CD8-positive, alpha-beta memory T cell (primary cell): ENCODE results near the gene UBE2Q2. TPM values are rescaled to one million over a fixed set of nuclear protein-coding genes. Genes with fewer than 3 reads are reported as not detected.

Source experiments
- CTCF ChIA-PET: fragments of 350-600 bp; sonication (Branson Sonifier 250); formaldehyde crosslinking; loops from one replicate; lab custom pipeline; 2021; ENCODE audit warnings: antibody characterized with exemption; lab: Charles Lee
- POLR2A ChIA-PET: fragments of 350-600 bp; sonication (Branson Sonifier 250); formaldehyde crosslinking; loops from one replicate; lab custom pipeline; 2021; ENCODE audit warnings: antibody characterized with exemption; lab: Charles Lee
- DNase-seq, 5 donors: peaks; one replicate each; pipeline versions ENCODE4 v3.0.0 to v3.0.0-alpha.2; 2020 to 2022; ENCODE audit warnings: mixed read lengths in 1 of 5
- H3K27ac ChIP-seq: one replicate; pipeline ENCODE4 v1.7.0; 2013; ENCODE audit warnings: low read depth, mild to moderate bottlenecking, low read length, moderate library complexity
- H3K27me3 ChIP-seq: 2 replicates; pipeline ENCODE4 v1.7.0; 2013; ENCODE audit warnings: low read length, mild to moderate bottlenecking; ENCODE audit not compliant: insufficient read depth, poor library complexity, severe bottlenecking
- H3K36me3 ChIP-seq: 2 replicates; pipeline ENCODE4 v1.7.0; 2013; ENCODE audit warnings: mild to moderate bottlenecking, low read length, moderate library complexity; ENCODE audit not compliant: insufficient read depth
- H3K4me1 ChIP-seq: 2 replicates; pipeline ENCODE4 v1.7.0; 2013; ENCODE audit warnings: mild to moderate bottlenecking, low read length, moderate library complexity; ENCODE audit not compliant: insufficient read depth
- H3K4me3 ChIP-seq: 2 replicates; pipeline ENCODE4 v1.7.0; 2013; ENCODE audit warnings: mild to moderate bottlenecking, low read length
- H3K9me3 ChIP-seq: 2 replicates; pipeline ENCODE4 v1.7.0; 2013; ENCODE audit warnings: mild to moderate bottlenecking, low read length
- H3K27ac Mint-ChIP-seq, 8 donors: one replicate each; pipeline ENCODE4 v1.8.0; 2020 to 2021; ENCODE audit warnings: mixed read lengths in 8 of 8, mild to moderate bottlenecking in 6 of 8, inconsistent platforms in 3 of 8, moderate library complexity in 3 of 8
- H3K27me3 Mint-ChIP-seq, 2 donors: one replicate each; pipeline ENCODE4 v1.8.0; 2020 to 2021; ENCODE audit warnings: mixed read lengths in 2 of 2, mild to moderate bottlenecking in 1 of 2, moderate library complexity in 1 of 2
- H3K36me3 Mint-ChIP-seq, 3 donors: one replicate each; pipeline ENCODE4 v1.8.0; 2020 to 2021; ENCODE audit warnings: mixed read lengths in 3 of 3, inconsistent platforms in 1 of 3, mild to moderate bottlenecking in 1 of 3
- H3K4me1 Mint-ChIP-seq, 3 donors: one replicate each; pipeline ENCODE4 v1.8.0; 2020 to 2021; ENCODE audit warnings: mixed read lengths in 3 of 3, inconsistent platforms in 1 of 3, mild to moderate bottlenecking in 1 of 3
- H3K4me3 Mint-ChIP-seq, 7 donors: one replicate each; pipeline ENCODE4 v1.8.0; 2020 to 2021; ENCODE audit warnings: mixed read lengths in 7 of 7, mild to moderate bottlenecking in 6 of 7, moderate library complexity in 4 of 7, inconsistent platforms in 2 of 7
- H3K9me3 Mint-ChIP-seq, 5 donors: one replicate each; pipeline ENCODE4 v1.8.0; 2020 to 2022; ENCODE audit warnings: mixed read lengths in 5 of 5, mild to moderate bottlenecking in 3 of 5, moderate library complexity in 2 of 5, inconsistent platforms in 1 of 5
- polyA plus RNA-seq: library from polyadenylated mRNA; unstranded; fragments of 300-500 nt; fragmentation: Illumina TruSeq; gene quantifications from one replicate; pipeline ENCODE4 v1.2.3, GENCODE V29; 2021
- total RNA-seq, 2 experiments: library from RNA; stranded (reverse); gene quantifications; one replicate each; pipeline ENCODE4 v1.2.3, GENCODE V29; 2021

The UBE2Q2 gene
- total and polyA plus RNA-seq, 3 experiments from 2014 or later = 17.5 to 38.3 (median 19.3) TPM

GRCh38 chr15:75923756-75924155 lies 80.5 kb downstream of the UBE2Q2 start:
- Histone ChIP-seq H3K27me3 (no peaks in the 10 kb centered on the region), H3K4me1 (peaks cover 17% of the 10 kb centered on the region), H3K36me3 (no peaks in the 10 kb centered on the region), H3K4me3 (no peak overlapping the region), H3K9me3 (no peaks in the 10 kb centered on the region), H3K27ac (no peak overlapping the region)
- peak overlapping the region in 4 of 7 donors; percentile 2 to 44 (median 34) for H3K4me3 Mint-ChIP-seq
- H3K9me3 Mint-ChIP-seq = no peaks in the 10 kb centered on the region
- H3K4me1 Mint-ChIP-seq = peaks cover 46 to 51% (median 48%) of the 10 kb centered on the region in 3 donors
- CTCF ChIA-PET = no interaction called here
- H3K27ac Mint-ChIP-seq = peak overlapping the region in 4 of 8 donors; percentile 1 to 28 (median 14)
- DNase-seq = peak in 1 of 5 donors; percentile 11
- POLR2A ChIA-PET = no interaction called here
- no peaks in the 10 kb centered on the region for H3K27me3 Mint-ChIP-seq
- peaks cover 4 to 65% (median 27%) of the 10 kb centered on the region in 3 donors for H3K36me3 Mint-ChIP-seq

GRCh38 chr15:75924576-75924975 lies 81.3 kb downstream of the UBE2Q2 start:
- H3K9me3 Mint-ChIP-seq = no peaks in the 10 kb centered on the region
- no peak for DNase-seq
- Histone ChIP-seq H3K9me3 (no peaks in the 10 kb centered on the region), H3K4me1 (peaks cover 17% of the 10 kb centered on the region), H3K27ac (no peak overlapping the region), H3K36me3 (no peaks in the 10 kb centered on the region), H3K4me3 (no peak overlapping the region), H3K27me3 (no peaks in the 10 kb centered on the region)
- H3K4me3 Mint-ChIP-seq = no peak overlapping the region
- H3K36me3 Mint-ChIP-seq = peaks cover 4 to 61% (median 25%) of the 10 kb centered on the region in 3 donors
- peaks cover 49 to 59% (median 49%) of the 10 kb centered on the region in 3 donors for H3K4me1 Mint-ChIP-seq
- no peak overlapping the region for H3K27ac Mint-ChIP-seq
- no peaks in the 10 kb centered on the region for H3K27me3 Mint-ChIP-seq
- POLR2A ChIA-PET = no interaction called here
- CTCF ChIA-PET = interaction anchor here (0.7 kb wide), 1 partner anchor 31 kb away, joined by 3 read pairs; no protein-coding TSS in a partner anchor

GRCh38 chr15:75925440-75925839 lies 82.2 kb downstream of the UBE2Q2 start:
- no peak overlapping the region for H3K27ac ChIP-seq
- H3K9me3 Mint-ChIP-seq = no peaks in the 10 kb centered on the region
- H3K9me3 ChIP-seq = no peaks in the 10 kb centered on the region
- DNase-seq = no peak
- peak overlapping the region in 1 of 8 donors; percentile 67 for H3K27ac Mint-ChIP-seq
- CTCF ChIA-PET = no interaction called here
- no peaks in the 10 kb centered on the region for H3K27me3 Mint-ChIP-seq
- peaks cover 4 to 62% (median 19%) of the 10 kb centered on the region in 3 donors for H3K36me3 Mint-ChIP-seq
- H3K27me3 ChIP-seq = no peaks in the 10 kb centered on the region
- POLR2A ChIA-PET = no interaction called here
- H3K4me3 Mint-ChIP-seq = no peak overlapping the region
- peaks cover 56 to 67% (median 58%) of the 10 kb centered on the region in 3 donors for H3K4me1 Mint-ChIP-seq
- no peaks in the 10 kb centered on the region for H3K36me3 ChIP-seq
- H3K4me3 ChIP-seq = no peak overlapping the region
- H3K4me1 ChIP-seq = peaks cover 17% of the 10 kb centered on the region

- ChIA-PET POLR2A (no interaction called here), CTCF (no interaction called here)
- Mint-ChIP-seq H3K4me3 (no peak overlapping the region), H3K27me3 (no peaks in the 10 kb centered on the region), H3K4me1 (peaks cover 59 to 72% (median 60%) of the 10 kb centered on the region in 3 donors), H3K27ac (peak overlapping the region in 2 of 8 donors; percentile 17 to 66), H3K36me3 (peaks cover 10 to 70% (median 29%) of the 10 kb centered on the region in 3 donors), H3K9me3 (no peaks in the 10 kb centered on the region)
- H3K9me3 ChIP-seq = no peaks in the 10 kb centered on the region
- H3K27me3 ChIP-seq = no peaks in the 10 kb centered on the region
- H3K4me3 ChIP-seq = no peak overlapping the region
- peaks cover 17% of the 10 kb centered on the region for H3K4me1 ChIP-seq
- H3K36me3 ChIP-seq = no peaks in the 10 kb centered on the region
- no peak overlapping the region for H3K27ac ChIP-seq
- no peak for DNase-seq
These were observed 83.7 kb downstream of the UBE2Q2 start for GRCh38 chr15:75926931-75927330.

- no peaks in the 10 kb centered on the region for H3K36me3 ChIP-seq
- POLR2A ChIA-PET = no interaction called here
- peaks cover 14 to 70% (median 32%) of the 10 kb centered on the region in 3 donors for H3K36me3 Mint-ChIP-seq
- H3K4me1 ChIP-seq = peaks cover 17% of the 10 kb centered on the region
- peak overlapping the region in 1 of 8 donors; percentile 39 for H3K27ac Mint-ChIP-seq
- no peak for DNase-seq
- CTCF ChIA-PET = no interaction called here
- no peak overlapping the region for H3K27ac ChIP-seq
- no peak overlapping the region for H3K4me3 Mint-ChIP-seq
- no peaks in the 10 kb centered on the region for H3K9me3 ChIP-seq
- H3K27me3 Mint-ChIP-seq = no peaks in the 10 kb centered on the region
- H3K4me1 Mint-ChIP-seq = peaks cover 54 to 66% (median 55%) of the 10 kb centered on the region in 3 donors
- no peak overlapping the region for H3K4me3 ChIP-seq
- no peaks in the 10 kb centered on the region for H3K9me3 Mint-ChIP-seq
- no peaks in the 10 kb centered on the region for H3K27me3 ChIP-seq
These were observed 84.4 kb downstream of the UBE2Q2 start for GRCh38 chr15:75927601-75928000.

- no peak overlapping the region for H3K4me3 Mint-ChIP-seq
These were observed 85.7 kb downstream of the UBE2Q2 start for GRCh38 chr15:75928680-75929608.

GRCh38 chr15:75929799-75930565 lies 86.7 kb downstream of the UBE2Q2 start:
- H3K27me3 Mint-ChIP-seq = no peaks in the 10 kb centered on the region
- H3K4me3 Mint-ChIP-seq = no peak overlapping the region
- CTCF ChIA-PET = interaction anchor here (1.4 kb wide), 1 partner anchor 10 kb away, joined by 3 read pairs; no protein-coding TSS in a partner anchor
- Histone ChIP-seq H3K4me3 (no peak overlapping the region), H3K4me1 (peaks cover 3% of the 10 kb centered on the region), H3K36me3 (peaks cover 6% of the 10 kb centered on the region), H3K9me3 (no peaks in the 10 kb centered on the region), H3K27me3 (no peaks in the 10 kb centered on the region), H3K27ac (no peak overlapping the region)
- peak overlapping the region in 2 of 8 donors; percentile 20 to 53 for H3K27ac Mint-ChIP-seq
- DNase-seq = no peak
- peaks cover 22 to 75% (median 33%) of the 10 kb centered on the region in 3 donors for H3K36me3 Mint-ChIP-seq
- H3K4me1 Mint-ChIP-seq = peaks cover 34 to 45% (median 35%) of the 10 kb centered on the region in 3 donors
- POLR2A ChIA-PET = no interaction called here
- H3K9me3 Mint-ChIP-seq = no peaks in the 10 kb centered on the region

More at GRCh38 chr15:75928680-75929608, 85.7 kb downstream of the UBE2Q2 start:
- H3K9me3 Mint-ChIP-seq = no peaks in the 10 kb centered on the region
- Histone ChIP-seq H3K4me1 (peaks cover 13% of the 10 kb centered on the region), H3K36me3 (peaks cover 3% of the 10 kb centered on the region), H3K27ac (no peak overlapping the region), H3K4me3 (no peak overlapping the region), H3K27me3 (no peaks in the 10 kb centered on the region), H3K9me3 (no peaks in the 10 kb centered on the region)
- ChIA-PET POLR2A (no interaction called here), CTCF (interaction anchor here (1.4 kb wide), 1 partner anchor 9 kb away, joined by 3 read pairs; no protein-coding TSS in a partner anchor)
- H3K4me1 Mint-ChIP-seq = peaks cover 42 to 52% (median 42%) of the 10 kb centered on the region in 3 donors
- no peak for DNase-seq
- peak overlapping the region in 1 of 8 donors; percentile 68 for H3K27ac Mint-ChIP-seq
- H3K27me3 Mint-ChIP-seq = no peaks in the 10 kb centered on the region
- H3K36me3 Mint-ChIP-seq = peaks cover 20 to 72% (median 33%) of the 10 kb centered on the region in 3 donors
